ENCODE measurements around the gene ZNF540. TPM values are rescaled to one million over a fixed set of nuclear protein-coding genes. Genes with fewer than 3 reads are reported as not detected.
"Not testable (repeated sequence)": the region's sequence is repeated elsewhere in the genome, so short reads cannot be mapped to it uniquely, and the experiment has no call there.

The ZNF540 gene
- total and polyA plus RNA-seq, 9 of the 15 experiments (the other 6 are each of a cell fraction or from before 2014, with no cell fraction given): 0.20 to 0.95 (median 0.44) TPM

DNA sequence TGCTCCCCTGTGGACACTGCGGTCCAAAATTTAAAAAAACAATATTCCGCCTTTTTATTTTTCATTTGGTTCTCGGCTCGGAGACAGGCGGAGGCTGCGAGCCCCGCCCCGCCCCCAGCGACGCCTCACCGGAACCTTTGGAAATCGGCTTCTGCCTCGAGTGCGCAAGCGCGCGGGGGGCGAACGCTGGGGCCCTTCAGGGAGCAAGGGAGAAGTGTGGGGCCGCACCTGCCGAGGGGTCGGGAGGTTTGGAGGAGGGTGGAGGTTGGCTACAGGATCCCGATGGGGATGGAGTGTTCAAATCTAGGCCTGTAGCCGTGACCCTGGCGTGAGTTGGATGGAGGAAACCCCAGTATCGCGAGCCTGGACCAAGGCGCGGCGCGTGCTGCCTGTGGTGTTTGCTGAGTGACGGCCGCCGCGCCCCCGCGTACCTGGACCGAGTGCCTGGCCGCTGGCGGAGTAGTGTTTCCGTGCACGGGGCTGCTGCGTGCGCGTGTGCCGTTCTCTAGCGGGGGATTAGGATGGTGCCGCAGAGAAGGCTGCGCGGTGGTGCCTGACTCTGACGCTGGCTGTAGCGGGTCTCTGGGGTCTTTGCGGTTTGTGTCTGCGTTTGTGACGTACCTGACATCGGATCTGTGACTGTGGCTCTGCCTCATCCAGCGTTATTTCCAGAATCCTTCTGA, 61.2 kb downstream of the ZNF540 start (continued):
- TF ChIP-seq NCOA1 (IDR thresholded peaks at IDR 0.05; ENCODE audit: low read depth) (peak; percentile 31; the same call in 1 of the 2 replicates), MYBL2 (IDR thresholded peaks at IDR 0.05; ENCODE audit: low read depth) (0 out of 2 replicates have a peak, but pooled peaks have one; percentile 7), MYBL2 (CRISPR knock-in tag; IDR thresholded peaks at IDR 0.05; ENCODE audit: borderline replicate concordance) (no peak), MYC (IDR thresholded peaks at IDR 0.05; ENCODE audit: low read depth, low read length) (peak; percentile 72), MYC (CRISPR knock-in tag; IDR thresholded peaks at IDR 0.05; ENCODE audit: borderline replicate concordance, low read depth) (no peak; the same call in 1 of the 2 replicates), C11orf30 (IDR thresholded peaks at IDR 0.05; ENCODE audit: low read depth) (0 out of 2 replicates have a peak, but pooled peaks have one; percentile 7), CBX3 (IDR thresholded peaks at IDR 0.05; ENCODE audit: borderline replicate concordance in 1 of 2, low read length in 2 of 2) (peak in 1 of 2 experiments; percentile 86; a peak in 1 of 3 replicates), CHD2 (IDR thresholded peaks at IDR 0.05; ENCODE audit: low read depth, low read length) (peak; percentile 96), CHAMP1 (IDR thresholded peaks at IDR 0.05) (0 out of 2 replicates have a peak, but pooled peaks have one; percentile 15), POLR2G (IDR thresholded peaks at IDR 0.05; ENCODE audit: low read depth, low read length) (peak; percentile 66), LCOR (CRISPR knock-in tag; IDR thresholded peaks at IDR 0.05) (0 out of 2 replicates have a peak, but pooled peaks have one; percentile 57), ZNF76 (CRISPR knock-in tag; IDR thresholded peaks at IDR 0.05; ENCODE audit: borderline replicate concordance) (no peak)
- TF ChIP-seq, protein P1, sequence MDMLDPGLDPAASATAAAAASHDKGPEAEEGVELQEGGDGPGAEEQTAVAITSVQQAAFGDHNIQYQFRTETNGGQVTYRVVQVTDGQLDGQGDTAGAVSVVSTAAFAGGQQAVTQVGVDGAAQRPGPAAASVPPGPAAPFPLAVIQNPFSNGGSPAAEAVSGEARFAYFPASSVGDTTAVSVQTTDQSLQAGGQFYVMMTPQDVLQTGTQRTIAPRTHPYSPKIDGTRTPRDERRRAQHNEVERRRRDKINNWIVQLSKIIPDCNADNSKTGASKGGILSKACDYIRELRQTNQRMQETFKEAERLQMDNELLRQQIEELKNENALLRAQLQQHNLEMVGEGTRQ (CRISPR knock-in tag; IDR thresholded peaks at IDR 0.05): peak; percentile 57
- TF ChIP-seq, protein P2, sequence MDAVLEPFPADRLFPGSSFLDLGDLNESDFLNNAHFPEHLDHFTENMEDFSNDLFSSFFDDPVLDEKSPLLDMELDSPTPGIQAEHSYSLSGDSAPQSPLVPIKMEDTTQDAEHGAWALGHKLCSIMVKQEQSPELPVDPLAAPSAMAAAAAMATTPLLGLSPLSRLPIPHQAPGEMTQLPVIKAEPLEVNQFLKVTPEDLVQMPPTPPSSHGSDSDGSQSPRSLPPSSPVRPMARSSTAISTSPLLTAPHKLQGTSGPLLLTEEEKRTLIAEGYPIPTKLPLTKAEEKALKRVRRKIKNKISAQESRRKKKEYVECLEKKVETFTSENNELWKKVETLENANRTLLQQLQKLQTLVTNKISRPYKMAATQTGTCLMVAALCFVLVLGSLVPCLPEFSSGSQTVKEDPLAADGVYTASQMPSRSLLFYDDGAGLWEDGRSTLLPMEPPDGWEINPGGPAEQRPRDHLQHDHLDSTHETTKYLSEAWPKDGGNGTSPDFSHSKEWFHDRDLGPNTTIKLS (IDR thresholded peaks at IDR 0.05; ENCODE audit: borderline replicate concordance, low read depth): peak; percentile 69; the same call in 1 of the 2 replicates

DNA sequence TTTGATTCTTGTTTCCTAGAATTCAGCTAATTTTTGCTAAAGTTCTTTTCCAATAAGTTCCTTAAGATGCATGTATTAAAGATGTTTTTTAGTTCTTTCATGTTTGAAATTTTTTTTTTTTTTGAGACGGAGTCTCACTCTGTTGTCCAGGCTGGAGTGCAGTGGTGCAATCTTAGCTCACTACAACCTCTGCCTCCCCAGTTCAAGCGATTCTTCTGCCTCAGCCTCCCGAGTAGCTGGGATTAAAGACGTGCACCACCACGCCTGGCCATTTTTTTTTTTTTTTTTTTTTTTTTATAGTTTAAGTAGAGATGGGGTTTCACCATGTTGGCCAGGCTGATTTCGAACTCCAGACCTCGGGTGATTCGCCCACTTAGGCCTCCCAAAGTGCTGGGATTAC, 62.5 kb downstream of the ZNF540 start:
- H3K4me3 ChIP-seq; FAIRE-seq; H3K27ac ChIP-seq (ENCODE audit: extremely low read depth, low read depth, low read length); H3K9me3 ChIP-seq (replicated peaks; ENCODE audit: control insufficient read depth, insufficient read depth, low read depth, low read length); H3K4me2 ChIP-seq (ENCODE audit: insufficient read depth, low read length); H3K36me3 ChIP-seq (ENCODE audit: control insufficient read depth, insufficient read depth, low read length); CTCF ChIA-PET (ENCODE audit: low intra/inter-chr PET ratio); intact Hi-C loops (cut with micrococcal nuclease); ATAC-seq; BruUV-seq (replicated peaks); H4K20me1 ChIP-seq (replicated peaks; ENCODE audit: control insufficient read depth, insufficient read depth, low read length); H3K9me1 ChIP-seq (ENCODE audit: control insufficient read depth, insufficient read depth, low read length); in situ Hi-C loops (cut with MboI); H2AFZ ChIP-seq (ENCODE audit: low read depth, low read length); DNase-seq (ENCODE audit: extremely low read depth in 1 of 4, low spot score in 3 of 4); H3K27me3 ChIP-seq (ENCODE audit: control insufficient read depth in 2 of 2, insufficient read depth in 2 of 2, low read length in 2 of 2); H3K9ac ChIP-seq (ENCODE audit: insufficient read depth in 1 of 2, low read depth in 2 of 2, low read length in 2 of 2): not testable (repeated sequence)
- Histone ChIP-seq H3K79me2 (ENCODE audit: control insufficient read depth, insufficient read depth, low read length) (peaks cover 22% of the 10 kb centered on the region), H3K4me1 (replicated peaks in 1 of 2; ENCODE audit: control insufficient read depth in 2 of 2, insufficient read depth in 2 of 2, low read length in 2 of 2) (peaks cover 3 to 15% of the 10 kb centered on the region in 2 experiments; a peak in 2 of 5 replicates)
- POLR2A ChIA-PET: interaction anchor here (0.6 kb wide), 1 partner anchor 63 kb away, joined by 4 read pairs; no protein-coding TSS in a partner anchor
- 20% methylated on average over 4 of the region's 8 CpGs for WGBS (ENCODE audit: insufficient coverage, low coverage, missing lambda C conversion rate)

Data from K562 (cell line).